Colonic mucosa (tissue), 4 donors: ENCODE data around the gene KIF5A. TPM values are rescaled to one million over a fixed set of nuclear protein-coding genes. Genes with fewer than 3 reads are reported as not detected.
A peak's percentile ranks its signal among the peaks of the same experiment; 100 is the strongest.

ENCODE experiments used
- DNase-seq: peaks from one replicate; pipeline ENCODE4 v3.0.0-alpha.2; 2020
- H3K27ac ChIP-seq: fragments of 200-600 bp; one replicate; pipeline ENCODE4 v1.8.0; 2021
- H3K27me3 ChIP-seq: fragments of 200-600 bp; one replicate; pipeline ENCODE4 v1.8.0; 2021
- H3K36me3 ChIP-seq: fragments of 200-600 bp; one replicate; pipeline ENCODE4 v1.8.0; 2021
- H3K4me1 ChIP-seq: fragments of 200-600 bp; one replicate; pipeline ENCODE4 v1.8.0; 2021; ENCODE audit warnings: mild to moderate bottlenecking
- H3K4me3 ChIP-seq: fragments of 200-600 bp; one replicate; pipeline ENCODE4 v1.8.0; 2021
- H3K9ac ChIP-seq, 2 donors: one replicate each; pipeline ENCODE4 v1.7.0; 2013; ENCODE audit warnings: control low read depth in 2 of 2, low read depth in 2 of 2, low read length in 2 of 2
- H3K9me3 ChIP-seq: fragments of 200-600 bp; one replicate; pipeline ENCODE4 v1.8.0; 2021
- CTCF ChIP-seq: fragments of 200-600 bp; IDR thresholded peaks from one replicate; pipeline ENCODE4 v1.8.0; 2022; ENCODE audit warnings: antibody characterized with exemption, mild to moderate bottlenecking
- intact Hi-C: fragments of 100-400 bp; cut with DNase I; formaldehyde crosslinking; loops from one replicate; pipeline ENCODE4 v1.14.1; 2022
- total RNA-seq, 2 donors: library from RNA; stranded (reverse); fragmentation: NEBNext Ultra II Directional in 1 of 2; extraction: Animal tissue kit (Norgen Biotek cat#: 25700) in 1 of 2; gene quantifications; one replicate each; pipeline ENCODE4 v1.2.1, GENCODE V29; 2021
- donor health status: healthy.
- donor health status: DM: no; HTN: no; CAD: no.
- donor health status: DM: no; HTN: no; CAD: no.

Gene KIF5A
- total RNA-seq, 2 donors from 2014 or later: 0.67 to 2.1 TPM

GRCh38 chr12:57534991-57535543 lies 14.8 kb upstream of the KIF5A start:
- H3K4me3 ChIP-seq: no peak overlapping the region
- H3K27me3 ChIP-seq: no peaks in the 10 kb centered on the region
- H3K27ac ChIP-seq: peak overlapping the region; percentile 16
- intact Hi-C loops: no loop called here
- TF ChIP-seq CTCF: no peak
- H3K9me3 ChIP-seq: no peaks in the 10 kb centered on the region
- H3K4me1 ChIP-seq: peaks cover 4% of the 10 kb centered on the region
- peaks cover 13% of the 10 kb centered on the region for H3K36me3 ChIP-seq
- DNase-seq: no peak
- H3K9ac ChIP-seq: no peak overlapping the region

GRCh38 chr12:57535764-57536596 lies 13.9 kb upstream of the KIF5A start:
- no peak for TF ChIP-seq CTCF
- peak overlapping the region; percentile 16 for H3K27ac ChIP-seq
- no peak overlapping the region for H3K4me3 ChIP-seq
- H3K9me3 ChIP-seq: no peaks in the 10 kb centered on the region
- no peaks in the 10 kb centered on the region for H3K27me3 ChIP-seq
- H3K4me1 ChIP-seq: peaks cover 4% of the 10 kb centered on the region
- H3K36me3 ChIP-seq: peaks cover 5% of the 10 kb centered on the region
- H3K9ac ChIP-seq: no peak overlapping the region
- intact Hi-C loops: no loop called here
- peak; percentile 67 for DNase-seq

- Histone ChIP-seq H3K27me3 (no peaks in the 10 kb centered on the region), H3K9me3 (no peaks in the 10 kb centered on the region), H3K4me1 (peaks cover 4% of the 10 kb centered on the region), H3K36me3 (peaks cover 5% of the 10 kb centered on the region), H3K4me3 (no peak overlapping the region), H3K9ac (no peak overlapping the region), H3K27ac (no peak overlapping the region)
- TF ChIP-seq CTCF: no peak
- DNase-seq: no peak
- intact Hi-C loops: no loop called here
Measured at GRCh38 chr12:57536597-57536942, 13.3 kb upstream of the KIF5A start.

GRCh38 chr12:57539134-57539768 lies 10.6 kb upstream of the KIF5A start:
- H3K36me3 ChIP-seq: no peaks in the 10 kb centered on the region
- H3K9ac ChIP-seq: no peak overlapping the region
- intact Hi-C loops: no loop called here
- no peak overlapping the region for H3K4me3 ChIP-seq
- no peak overlapping the region for H3K27ac ChIP-seq
- no peaks in the 10 kb centered on the region for H3K9me3 ChIP-seq
- H3K4me1 ChIP-seq: peaks cover 4% of the 10 kb centered on the region
- no peak for TF ChIP-seq CTCF
- H3K27me3 ChIP-seq: no peaks in the 10 kb centered on the region
- DNase-seq: no peak

GRCh38 chr12:57541001-57541400 lies 8.8 kb upstream of the KIF5A start:
- Histone ChIP-seq H3K27me3 (no peaks in the 10 kb centered on the region), H3K27ac (peak overlapping the region; percentile 49), H3K4me1 (peaks cover 11% of the 10 kb centered on the region), H3K36me3 (no peaks in the 10 kb centered on the region), H3K4me3 (no peak overlapping the region), H3K9me3 (no peaks in the 10 kb centered on the region), H3K9ac (peak overlapping the region in 1 of 2 donors; percentile 63)
- no peak for DNase-seq
- TF ChIP-seq CTCF: no peak
- intact Hi-C loops: no loop called here
